Measurements from ENCODE around the gene GPC6.

The GPC6 gene

GRCh38 chr13:93687261-93687660 lies 460.7 kb downstream of the GPC6 start:
- TF ChIP-seq CTBP1 (IDR thresholded peaks at IDR 0.05; ENCODE audit: borderline replicate concordance) (no peak), ELF4 (IDR thresholded peaks at IDR 0.05) (no peak), ZNF384 (IDR thresholded peaks at IDR 0.05) (no peak), LEF1 (IDR thresholded peaks at IDR 0.05; ENCODE audit: borderline replicate concordance) (no peak), BHLHE40 (IDR thresholded peaks at IDR 0.05; ENCODE audit: borderline replicate concordance) (no peak), FOXK2 (IDR thresholded peaks at IDR 0.05) (no peak)
- CTCF ChIA-PET = no interaction called here
- POLR2A ChIA-PET = no interaction called here
- DNase-seq (ENCODE audit: extremely low spot score) = no peak

GRCh38 chr13:93689333-93689732 lies 462.7 kb downstream of the GPC6 start:
- CTCF ChIA-PET = no interaction called here
- DNase-seq (ENCODE audit: extremely low spot score) = no peak
- no peak for TF ChIP-seq NFRKB (IDR thresholded peaks at IDR 0.05)
- no peak for TF ChIP-seq HDGF (IDR thresholded peaks at IDR 0.05; ENCODE audit: borderline replicate concordance)
- TF ChIP-seq SUZ12 (IDR thresholded peaks at IDR 0.05) = no peak
- no peak for TF ChIP-seq CTBP1 (IDR thresholded peaks at IDR 0.05; ENCODE audit: borderline replicate concordance)
- TF ChIP-seq FOXA1 (IDR thresholded peaks at IDR 0.05) = no peak
- no peak for TF ChIP-seq PKNOX1 (IDR thresholded peaks at IDR 0.05)
- TF ChIP-seq ELF4 (IDR thresholded peaks at IDR 0.05) = no peak
- TF ChIP-seq FOXK2 (IDR thresholded peaks at IDR 0.05) = no peak
- TF ChIP-seq ZNF384 (IDR thresholded peaks at IDR 0.05) = no peak
- no peak for TF ChIP-seq L3MBTL2 (conservative IDR thresholded peaks at IDR 0.05)
- TF ChIP-seq ARNT (IDR thresholded peaks at IDR 0.05) = no peak
- no peak for TF ChIP-seq TARDBP (IDR thresholded peaks at IDR 0.05)
- TF ChIP-seq LEF1 (IDR thresholded peaks at IDR 0.05; ENCODE audit: borderline replicate concordance) = no peak
- TF ChIP-seq FOXM1 (IDR thresholded peaks at IDR 0.05; ENCODE audit: borderline replicate concordance) = no peak
- no peak for TF ChIP-seq BHLHE40 (IDR thresholded peaks at IDR 0.05; ENCODE audit: borderline replicate concordance)
- TF ChIP-seq SP1 (IDR thresholded peaks at IDR 0.05) = no peak
- POLR2A ChIA-PET = no interaction called here

- TF ChIP-seq L3MBTL2 (conservative IDR thresholded peaks at IDR 0.05) (0 out of 2 replicates have a peak, but pooled peaks have one; percentile 9), HDGF (IDR thresholded peaks at IDR 0.05; ENCODE audit: borderline replicate concordance) (no peak)
- DNase-seq (ENCODE audit: extremely low spot score) = peak; percentile 39
- POLR2A ChIA-PET = no interaction called here
- CTCF ChIA-PET = no interaction called here
Measured at GRCh38 chr13:93690139-93690538, 463.5 kb downstream of the GPC6 start.

DNA sequence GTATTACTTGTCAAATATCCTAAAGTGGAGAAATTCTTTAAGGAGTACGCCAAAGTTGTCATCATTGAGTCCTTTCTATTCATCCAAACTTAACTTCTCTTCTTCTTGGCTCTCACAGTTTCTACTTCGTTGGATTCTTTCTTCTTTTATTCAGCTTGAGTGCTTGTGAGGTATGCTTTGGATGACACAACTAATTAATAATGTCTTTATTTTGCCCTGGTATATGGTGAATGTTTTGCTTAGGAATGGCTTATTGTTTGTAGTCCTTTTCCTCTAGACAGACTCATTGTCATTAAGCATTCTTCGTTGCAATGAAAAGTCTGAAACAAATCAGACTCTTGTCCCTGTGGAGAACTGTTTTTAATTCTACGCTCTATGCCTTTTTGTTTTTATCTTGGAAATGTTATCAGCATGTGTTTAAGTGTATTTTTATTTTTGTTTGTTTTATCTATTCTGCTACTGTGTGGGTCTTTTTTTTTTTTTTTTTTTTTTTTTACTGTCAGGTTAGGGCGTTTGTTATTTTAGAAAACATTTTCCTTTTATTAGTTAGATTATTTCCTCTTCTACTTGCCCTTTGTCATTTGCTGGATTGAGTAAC lies 471.5 kb downstream of the GPC6 start:
- no peak for DNase-seq (ENCODE audit: extremely low spot score)
- TF ChIP-seq ARNT (IDR thresholded peaks at IDR 0.05) = no peak
- TF ChIP-seq ZNF384 (IDR thresholded peaks at IDR 0.05) = peak; percentile 67
- CTCF ChIA-PET = no interaction called here
- POLR2A ChIA-PET = no interaction called here

GRCh38 chr13:93700115-93700514 lies 473.5 kb downstream of the GPC6 start:
- ChIA-PET CTCF (interaction anchor here (0.6 kb wide), 1 partner anchor 80 kb away, joined by 3 read pairs; no protein-coding TSS in a partner anchor), POLR2A (no interaction called here)
- no peak for DNase-seq (ENCODE audit: extremely low spot score)
- TF ChIP-seq CTBP1 (IDR thresholded peaks at IDR 0.05; ENCODE audit: borderline replicate concordance) (no peak), NFRKB (IDR thresholded peaks at IDR 0.05) (no peak), HDGF (IDR thresholded peaks at IDR 0.05; ENCODE audit: borderline replicate concordance) (no peak), TARDBP (IDR thresholded peaks at IDR 0.05) (no peak), FOXM1 (IDR thresholded peaks at IDR 0.05; ENCODE audit: borderline replicate concordance) (no peak), SUZ12 (IDR thresholded peaks at IDR 0.05) (no peak), ELF4 (IDR thresholded peaks at IDR 0.05) (no peak), FOXA1 (IDR thresholded peaks at IDR 0.05) (no peak), SP1 (IDR thresholded peaks at IDR 0.05) (no peak), BHLHE40 (IDR thresholded peaks at IDR 0.05; ENCODE audit: borderline replicate concordance) (no peak), ARNT (IDR thresholded peaks at IDR 0.05) (no peak), FOXK2 (IDR thresholded peaks at IDR 0.05) (no peak), L3MBTL2 (conservative IDR thresholded peaks at IDR 0.05) (no peak)

- TF ChIP-seq SP1 (IDR thresholded peaks at IDR 0.05) (no peak), NFRKB (IDR thresholded peaks at IDR 0.05) (no peak), BHLHE40 (IDR thresholded peaks at IDR 0.05; ENCODE audit: borderline replicate concordance) (no peak), FOXK2 (IDR thresholded peaks at IDR 0.05) (no peak), ARNT (IDR thresholded peaks at IDR 0.05) (no peak), CTBP1 (IDR thresholded peaks at IDR 0.05; ENCODE audit: borderline replicate concordance) (no peak), PKNOX1 (IDR thresholded peaks at IDR 0.05) (no peak), L3MBTL2 (conservative IDR thresholded peaks at IDR 0.05) (no peak), ELF4 (IDR thresholded peaks at IDR 0.05) (no peak), FOXM1 (IDR thresholded peaks at IDR 0.05; ENCODE audit: borderline replicate concordance) (no peak), LEF1 (IDR thresholded peaks at IDR 0.05; ENCODE audit: borderline replicate concordance) (no peak), SUZ12 (IDR thresholded peaks at IDR 0.05) (no peak)
- DNase-seq (ENCODE audit: extremely low spot score) = no peak
- POLR2A ChIA-PET = no interaction called here
- CTCF ChIA-PET = no interaction called here
Measured at GRCh38 chr13:93708308-93709075, 481.9 kb downstream of the GPC6 start.
